Measurements from ENCODE around the gene CRIP2.

GRCh38 chr14:105424861-105425260 is 49.8 kb upstream of the CRIP2 start:
- TF ChIP-seq, protein P1, sequence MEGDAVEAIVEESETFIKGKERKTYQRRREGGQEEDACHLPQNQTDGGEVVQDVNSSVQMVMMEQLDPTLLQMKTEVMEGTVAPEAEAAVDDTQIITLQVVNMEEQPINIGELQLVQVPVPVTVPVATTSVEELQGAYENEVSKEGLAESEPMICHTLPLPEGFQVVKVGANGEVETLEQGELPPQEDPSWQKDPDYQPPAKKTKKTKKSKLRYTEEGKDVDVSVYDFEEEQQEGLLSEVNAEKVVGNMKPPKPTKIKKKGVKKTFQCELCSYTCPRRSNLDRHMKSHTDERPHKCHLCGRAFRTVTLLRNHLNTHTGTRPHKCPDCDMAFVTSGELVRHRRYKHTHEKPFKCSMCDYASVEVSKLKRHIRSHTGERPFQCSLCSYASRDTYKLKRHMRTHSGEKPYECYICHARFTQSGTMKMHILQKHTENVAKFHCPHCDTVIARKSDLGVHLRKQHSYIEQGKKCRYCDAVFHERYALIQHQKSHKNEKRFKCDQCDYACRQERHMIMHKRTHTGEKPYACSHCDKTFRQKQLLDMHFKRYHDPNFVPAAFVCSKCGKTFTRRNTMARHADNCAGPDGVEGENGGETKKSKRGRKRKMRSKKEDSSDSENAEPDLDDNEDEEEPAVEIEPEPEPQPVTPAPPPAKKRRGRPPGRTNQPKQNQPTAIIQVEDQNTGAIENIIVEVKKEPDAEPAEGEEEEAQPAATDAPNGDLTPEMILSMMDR (IDR thresholded peaks at IDR 0.05): no peak
- no peak for TF ChIP-seq POLR2A (IDR thresholded peaks at IDR 0.05)
